ENCODE measurements around the gene TMEM116.

GRCh38 chr12:111894556-111894955 is 118.4 kb downstream of the TMEM116 start:
- TF ChIP-seq POLR2A (IDR thresholded peaks at IDR 0.05; ENCODE audit: low read depth, low read length) = no peak
- no peak for TF ChIP-seq TAF1 (IDR thresholded peaks at IDR 0.05; ENCODE audit: borderline replicate concordance, low read depth, low read length)
